Fibroblast of pulmonary artery (primary cell): ENCODE data around the gene KIRREL2.

ENCODE experiments used
- DNase-seq: peaks from one replicate; pipeline ENCODE4 v3.0.0-alpha.2; 2010; ENCODE audit warnings: low read depth
- H3K4me3 ChIP-seq: replicated peaks from 2 replicates; pipeline ENCODE4 v1.5.1; 2011; ENCODE audit warnings: low read depth, mild to moderate bottlenecking, control low read depth, low read length, moderate library complexity
- CTCF ChIP-seq: IDR thresholded peaks from 2 replicates; pipeline ENCODE4 v1.5.1; 2011; ENCODE audit warnings: mild to moderate bottlenecking, control low read depth, low read length, inconsistent platforms; ENCODE audit errors: missing control alignments

The KIRREL2 gene

GRCh38 chr19:35882114-35882832 is 25.6 kb downstream of the KIRREL2 start:
- DNase-seq: peak; percentile 86
- TF ChIP-seq CTCF: peak; percentile 51

GRCh38 chr19:35883882-35884281 is 27.2 kb downstream of the KIRREL2 start:
- no peak for TF ChIP-seq CTCF
- no peak for DNase-seq
- no peak overlapping the region for H3K4me3 ChIP-seq

More at GRCh38 chr19:35882114-35882832, 25.6 kb downstream of the KIRREL2 start:
- H3K4me3 ChIP-seq: no peak overlapping the region

GRCh38 chr19:35885225-35885738 is 28.6 kb downstream of the KIRREL2 start:
- no peak overlapping the region for H3K4me3 ChIP-seq
- DNase-seq: no peak
- no peak for TF ChIP-seq CTCF

- no peak for DNase-seq
- no peak overlapping the region for H3K4me3 ChIP-seq
- TF ChIP-seq CTCF: no peak
These were observed 29.2 kb downstream of the KIRREL2 start for GRCh38 chr19:35885904-35886303.

GRCh38 chr19:35887197-35887596 is 30.5 kb downstream of the KIRREL2 start:
- no peak overlapping the region for H3K4me3 ChIP-seq
- no peak for DNase-seq
- no peak for TF ChIP-seq CTCF

- DNase-seq: no peak
These were observed 31.7 kb downstream of the KIRREL2 start for GRCh38 chr19:35888398-35888797.

More at GRCh38 chr19:35888398-35888797, 31.7 kb downstream of the KIRREL2 start:
- no peak overlapping the region for H3K4me3 ChIP-seq
- no peak for TF ChIP-seq CTCF
